ENCODE measurements around the gene EFCAB6.

The EFCAB6 gene

DNA sequence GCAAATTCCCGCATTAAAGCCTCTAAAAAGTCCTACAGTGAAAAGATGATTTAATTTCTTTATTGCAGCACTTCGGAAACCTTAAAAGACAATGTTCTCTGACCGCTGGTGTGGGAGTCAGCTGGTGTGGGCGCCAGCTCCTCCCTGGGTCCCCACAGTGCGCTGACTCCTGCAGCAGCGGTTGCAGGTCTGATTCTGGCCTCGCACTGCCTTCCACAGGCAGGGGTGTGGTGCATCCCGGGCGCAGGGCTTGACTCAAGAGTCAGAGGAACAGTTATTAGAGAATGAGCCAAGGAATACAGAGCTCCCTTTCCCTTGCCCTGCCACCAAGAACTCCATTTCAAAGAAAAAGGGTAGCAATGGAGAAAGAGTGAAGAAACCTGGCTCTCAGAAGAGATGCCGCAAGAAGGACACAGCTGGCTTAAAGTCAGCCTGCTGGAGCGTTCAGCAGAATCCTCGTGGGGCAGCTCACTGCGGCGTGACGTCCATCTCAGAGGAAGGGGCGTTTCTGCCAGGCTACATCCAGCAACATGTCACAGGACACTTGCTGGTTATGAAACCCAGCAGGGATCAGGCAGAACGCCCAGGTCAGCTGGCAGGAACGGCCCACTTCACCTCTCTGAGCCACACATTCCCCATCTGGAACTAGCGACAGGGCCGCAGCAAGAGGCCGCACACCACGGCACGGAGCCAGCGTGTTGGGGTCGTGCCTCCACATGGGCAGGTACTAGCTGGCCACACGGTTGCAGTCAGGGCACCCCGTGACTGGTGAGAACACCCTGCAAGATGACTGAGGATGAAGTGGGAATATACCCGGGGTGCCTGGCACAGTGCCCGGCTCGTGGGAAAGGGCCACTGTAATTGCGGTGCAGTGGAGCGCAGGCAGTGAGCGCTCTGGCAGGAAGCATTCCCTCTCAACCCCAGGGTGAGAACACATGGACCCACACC, 18.1 kb upstream of the EFCAB6 start:
- no peak overlapping the region for H3K4me3 ChIP-seq (ENCODE audit: low read depth, low read length)
- peak; percentile 34 for DNase-seq (ENCODE audit: low read depth)
- TF ChIP-seq, protein P1, sequence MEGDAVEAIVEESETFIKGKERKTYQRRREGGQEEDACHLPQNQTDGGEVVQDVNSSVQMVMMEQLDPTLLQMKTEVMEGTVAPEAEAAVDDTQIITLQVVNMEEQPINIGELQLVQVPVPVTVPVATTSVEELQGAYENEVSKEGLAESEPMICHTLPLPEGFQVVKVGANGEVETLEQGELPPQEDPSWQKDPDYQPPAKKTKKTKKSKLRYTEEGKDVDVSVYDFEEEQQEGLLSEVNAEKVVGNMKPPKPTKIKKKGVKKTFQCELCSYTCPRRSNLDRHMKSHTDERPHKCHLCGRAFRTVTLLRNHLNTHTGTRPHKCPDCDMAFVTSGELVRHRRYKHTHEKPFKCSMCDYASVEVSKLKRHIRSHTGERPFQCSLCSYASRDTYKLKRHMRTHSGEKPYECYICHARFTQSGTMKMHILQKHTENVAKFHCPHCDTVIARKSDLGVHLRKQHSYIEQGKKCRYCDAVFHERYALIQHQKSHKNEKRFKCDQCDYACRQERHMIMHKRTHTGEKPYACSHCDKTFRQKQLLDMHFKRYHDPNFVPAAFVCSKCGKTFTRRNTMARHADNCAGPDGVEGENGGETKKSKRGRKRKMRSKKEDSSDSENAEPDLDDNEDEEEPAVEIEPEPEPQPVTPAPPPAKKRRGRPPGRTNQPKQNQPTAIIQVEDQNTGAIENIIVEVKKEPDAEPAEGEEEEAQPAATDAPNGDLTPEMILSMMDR (conservative IDR thresholded peaks at IDR 0.05; ENCODE audit: low read depth, low read length), result no peak

DNA sequence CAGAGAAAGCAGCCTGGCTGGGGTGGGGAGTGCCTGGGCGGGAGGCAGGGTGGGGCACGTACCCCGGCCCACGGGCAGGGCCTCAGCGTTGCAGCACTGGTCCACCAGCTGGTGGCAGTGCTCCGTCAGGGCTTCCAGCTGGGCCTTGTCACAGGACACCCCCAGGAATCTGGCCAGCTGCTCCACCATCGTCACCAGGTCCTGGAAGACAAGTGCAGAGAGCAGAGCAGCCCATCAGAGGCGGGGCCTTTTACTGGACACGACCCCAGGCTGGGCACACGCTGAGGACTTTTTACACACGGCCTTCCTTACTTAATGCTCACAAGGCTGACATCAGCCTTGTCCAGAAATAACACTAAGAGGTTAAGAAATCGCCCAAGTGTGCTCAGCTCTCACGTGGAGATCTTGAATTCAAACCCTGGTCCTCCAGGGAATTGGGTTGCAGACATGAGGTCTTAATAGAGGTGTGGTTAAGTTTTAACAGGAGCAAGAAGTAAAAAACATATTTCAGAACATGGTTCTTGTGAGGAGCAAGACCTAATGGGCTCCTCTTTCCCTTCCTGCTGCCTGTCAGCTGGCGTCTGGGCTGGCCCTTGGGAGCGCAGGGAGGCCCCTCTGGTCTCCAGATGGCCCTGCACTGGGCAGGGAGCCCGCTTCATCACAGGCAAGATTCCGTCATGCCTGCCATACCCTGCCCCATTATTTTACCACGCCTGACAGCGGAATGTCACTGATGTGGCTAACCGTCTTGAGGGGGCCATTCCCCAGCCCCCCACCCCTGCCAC, 17.1 kb upstream of the EFCAB6 start:
- TF ChIP-seq, protein P1 (conservative IDR thresholded peaks at IDR 0.05; ENCODE audit: low read depth, low read length), result peak; percentile 9
- no peak overlapping the region for H3K4me3 ChIP-seq (ENCODE audit: low read depth, low read length)
- DNase-seq (ENCODE audit: low read depth), result peak; percentile 71

- H3K4me3 ChIP-seq (ENCODE audit: low read depth, low read length), result no peak overlapping the region
- TF ChIP-seq, protein P1 (conservative IDR thresholded peaks at IDR 0.05; ENCODE audit: low read depth, low read length), result no peak
- peak; percentile 43 for DNase-seq (ENCODE audit: low read depth)
These were observed 16.6 kb upstream of the EFCAB6 start for GRCh38 chr22:43828725-43828997.

DNA sequence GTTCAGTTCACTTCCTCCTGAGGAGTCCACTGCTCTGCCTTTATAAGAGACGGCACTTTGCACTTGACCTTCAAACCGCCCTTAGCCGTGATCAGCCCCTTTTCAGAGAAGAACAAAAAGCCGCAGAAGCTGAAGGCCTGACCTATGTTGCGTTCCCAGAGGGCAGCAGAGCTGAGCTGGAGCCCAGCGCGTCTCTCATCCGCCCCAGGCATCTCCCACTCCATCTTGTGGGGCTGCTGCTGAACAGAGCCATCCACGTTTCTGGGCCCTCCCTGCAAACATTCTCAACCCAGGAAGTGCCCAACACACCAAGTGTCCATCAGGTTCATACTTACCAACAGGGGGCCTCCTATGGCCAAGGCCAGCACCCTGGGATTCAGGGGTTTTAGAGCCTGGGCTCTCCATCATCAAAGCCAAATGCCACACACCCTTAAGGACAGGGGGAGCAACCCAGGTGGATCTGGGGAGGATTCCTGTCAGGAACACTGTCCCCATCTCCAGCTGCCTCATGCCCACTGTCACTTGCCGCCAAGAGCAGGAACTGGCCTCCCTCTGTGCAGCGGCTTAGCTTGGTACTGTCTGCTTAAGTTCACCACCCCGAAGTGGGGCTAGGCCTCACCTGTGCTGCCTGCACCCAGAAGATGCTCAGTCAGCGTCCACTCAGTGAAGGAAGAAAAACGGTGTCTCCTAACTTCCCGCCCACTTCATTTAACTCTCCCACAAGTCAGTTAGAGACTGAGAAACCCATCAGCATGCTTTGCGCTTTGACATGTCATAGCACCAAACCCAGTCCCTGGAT, 16.0 kb upstream of the EFCAB6 start:
- TF ChIP-seq, protein P1 (conservative IDR thresholded peaks at IDR 0.05; ENCODE audit: low read depth, low read length), result peak; percentile 19
- no peak for DNase-seq (ENCODE audit: low read depth)
- no peak overlapping the region for H3K4me3 ChIP-seq (ENCODE audit: low read depth, low read length)

DNA sequence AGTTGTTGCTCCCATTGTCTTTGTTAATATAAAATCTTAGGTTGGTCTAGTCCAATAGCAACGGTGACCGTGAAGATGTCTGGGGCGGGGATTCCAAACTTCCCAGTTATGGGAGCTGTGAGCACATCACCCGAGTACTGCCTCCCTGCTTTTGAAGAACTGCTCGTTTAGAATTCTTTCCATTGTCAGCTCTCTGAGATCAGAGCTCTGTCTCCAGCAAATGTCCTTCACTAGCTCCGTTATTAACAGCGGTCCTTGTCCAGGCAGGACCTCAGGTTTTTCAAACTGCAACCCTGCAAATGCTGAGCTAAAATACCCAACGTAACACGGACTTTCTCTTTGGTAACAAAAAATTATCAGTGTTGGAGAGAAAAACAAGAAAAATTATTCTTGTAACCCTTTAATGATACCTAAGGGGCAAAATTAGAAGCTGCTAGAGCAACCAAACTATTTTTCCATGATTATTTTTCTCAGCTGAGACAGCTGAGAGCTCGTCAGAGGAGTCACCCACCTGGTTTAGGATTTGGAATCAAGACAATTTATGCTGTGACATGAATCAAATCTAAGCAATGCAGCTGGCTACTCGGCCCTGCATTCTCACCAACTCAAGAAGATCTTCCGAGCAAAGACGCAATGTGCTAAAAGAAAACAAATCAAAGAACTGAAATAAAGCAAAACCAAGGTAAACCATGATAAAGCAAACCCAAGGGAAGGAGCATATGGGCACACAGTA, 15.1 kb upstream of the EFCAB6 start:
- no peak overlapping the region for H3K4me3 ChIP-seq (ENCODE audit: low read depth, low read length)
- TF ChIP-seq, protein P1 (conservative IDR thresholded peaks at IDR 0.05; ENCODE audit: low read depth, low read length), result no peak
- no peak for DNase-seq (ENCODE audit: low read depth)
